Tibial nerve (tissue), 4 donors: Measurements from ENCODE around the gene NDFIP1. TPM values are rescaled to one million over a fixed set of nuclear protein-coding genes. Genes with fewer than 3 reads are reported as not detected.

Experiments used
- DNase-seq, 2 donors: peaks; one replicate each; pipeline ENCODE4 v3.0.0-alpha.2; 2019; ENCODE audit warnings: low spot score in 2 of 2
- H3K27ac ChIP-seq, 4 donors: fragments of 200-600 bp; sonication (generic) in 3 of 4; one replicate each; pipeline ENCODE4 v1.5.1; 2017 to 2019; ENCODE audit warnings: mild to moderate bottlenecking in 1 of 4
- H3K27me3 ChIP-seq, 2 donors: fragments of 200-600 bp; sonication (generic) in 1 of 2; one replicate each; pipeline versions ENCODE4 v1.5.1 to v1.6.0; 2017 to 2019
- H3K36me3 ChIP-seq, 3 donors: fragments of 200-600 bp; sonication (generic); one replicate each; pipeline ENCODE4 v1.5.1; 2018 to 2019
- H3K4me1 ChIP-seq, 4 donors: fragments of 200-600 bp; sonication (generic) in 3 of 4; one replicate each; pipeline ENCODE4 v1.5.1; 2017 to 2019
- H3K4me3 ChIP-seq, 4 donors: fragments of 200-600 bp; sonication (generic) in 3 of 4; one replicate each; pipeline ENCODE4 v1.5.1; 2017 to 2019; ENCODE audit warnings: mild to moderate bottlenecking in 1 of 4, moderate library complexity in 1 of 4
- H3K9me3 ChIP-seq, 4 donors: fragments of 200-600 bp; sonication (generic) in 3 of 4; one replicate each; pipeline ENCODE4 v1.5.1; 2017 to 2019
- EP300 ChIP-seq, 2 donors: sonication (generic); formaldehyde crosslinking; IDR thresholded peaks; one replicate each; pipeline ENCODE4 v1.6.1; 2017; ENCODE audit warnings: antibody characterized with exemption in 2 of 2, mild to moderate bottlenecking in 1 of 2
- POLR2A ChIP-seq, 2 donors: fragments of 450-650 bp; IDR thresholded peaks; one replicate each; pipeline ENCODE4 v1.6.1; 2017; ENCODE audit warnings: antibody characterized with exemption in 2 of 2, mild to moderate bottlenecking in 2 of 2, moderate library complexity in 2 of 2
- WGBS, 2 donors: methylation state at CpG; one replicate each; pipeline ENCODE4 v1.1.5; 2018; 5-methylcytosine and 5-hydroxymethylcytosine counted together
- total RNA-seq, 4 donors: library from RNA; depleted of rRNA; stranded (reverse); fragments of >200 nt; gene quantifications; one replicate each; pipeline ENCODE4 v1.1.0, GENCODE V29; 2016
- TF ChIP-seq, protein P1 (sequence below), 5 experiments: fragments of 200-600 bp in 3 of 5; fragments of 450-650 bp in 2 of 5; sonication (generic) in 3 of 5; IDR thresholded peaks; one replicate each; pipeline ENCODE4 v1.5.1; 2016 to 2019; ENCODE audit warnings: antibody characterized with exemption in 5 of 5, mild to moderate bottlenecking in 3 of 5, moderate library complexity in 2 of 5

Gene NDFIP1
- total RNA-seq, 4 donors from 2014 or later = 96.1 to 172 (median 107) TPM

GRCh38 chr5:142131394-142131793, 22.8 kb downstream of the NDFIP1 start:
- TF ChIP-seq, protein P1, sequence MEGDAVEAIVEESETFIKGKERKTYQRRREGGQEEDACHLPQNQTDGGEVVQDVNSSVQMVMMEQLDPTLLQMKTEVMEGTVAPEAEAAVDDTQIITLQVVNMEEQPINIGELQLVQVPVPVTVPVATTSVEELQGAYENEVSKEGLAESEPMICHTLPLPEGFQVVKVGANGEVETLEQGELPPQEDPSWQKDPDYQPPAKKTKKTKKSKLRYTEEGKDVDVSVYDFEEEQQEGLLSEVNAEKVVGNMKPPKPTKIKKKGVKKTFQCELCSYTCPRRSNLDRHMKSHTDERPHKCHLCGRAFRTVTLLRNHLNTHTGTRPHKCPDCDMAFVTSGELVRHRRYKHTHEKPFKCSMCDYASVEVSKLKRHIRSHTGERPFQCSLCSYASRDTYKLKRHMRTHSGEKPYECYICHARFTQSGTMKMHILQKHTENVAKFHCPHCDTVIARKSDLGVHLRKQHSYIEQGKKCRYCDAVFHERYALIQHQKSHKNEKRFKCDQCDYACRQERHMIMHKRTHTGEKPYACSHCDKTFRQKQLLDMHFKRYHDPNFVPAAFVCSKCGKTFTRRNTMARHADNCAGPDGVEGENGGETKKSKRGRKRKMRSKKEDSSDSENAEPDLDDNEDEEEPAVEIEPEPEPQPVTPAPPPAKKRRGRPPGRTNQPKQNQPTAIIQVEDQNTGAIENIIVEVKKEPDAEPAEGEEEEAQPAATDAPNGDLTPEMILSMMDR (IDR thresholded peaks at IDR 0.05) = no peak
- no peak for TF ChIP-seq POLR2A (IDR thresholded peaks at IDR 0.05)
- no peak for TF ChIP-seq EP300 (IDR thresholded peaks at IDR 0.05)
- no peak for DNase-seq
- H3K4me1 ChIP-seq = peaks cover 0 to 55% (median 0%) of the 10 kb centered on the region in 4 donors
- no peaks in the 10 kb centered on the region for H3K27me3 ChIP-seq
- 78 to 83% methylated on average over 3 of the region's 3 CpGs for WGBS, 2 donors
- peaks cover 0 to 35% (median 7%) of the 10 kb centered on the region in 3 donors for H3K36me3 ChIP-seq
- H3K4me3 ChIP-seq = no peak overlapping the region
- no peaks in the 10 kb centered on the region for H3K9me3 ChIP-seq
- H3K27ac ChIP-seq = no peak overlapping the region

- H3K27me3 ChIP-seq = no peaks in the 10 kb centered on the region
- H3K36me3 ChIP-seq = peaks cover 0 to 45% (median 7%) of the 10 kb centered on the region in 3 donors
- peaks cover 0 to 39% (median 0%) of the 10 kb centered on the region in 4 donors for H3K4me1 ChIP-seq
- no peak overlapping the region for H3K27ac ChIP-seq
- no peak overlapping the region for H3K4me3 ChIP-seq
- no peak for DNase-seq
- 92 to 96% methylated on average over 3 of the region's 3 CpGs for WGBS, 2 donors
- H3K9me3 ChIP-seq = no peaks in the 10 kb centered on the region
- TF ChIP-seq POLR2A (IDR thresholded peaks at IDR 0.05) (no peak), EP300 (IDR thresholded peaks at IDR 0.05) (no peak)
- TF ChIP-seq, protein P1 (IDR thresholded peaks at IDR 0.05) = no peak
These were observed 24.3 kb downstream of the NDFIP1 start for GRCh38 chr5:142132916-142133315.

GRCh38 chr5:142133330-142134206, 25.0 kb downstream of the NDFIP1 start:
- no peak for DNase-seq
- TF ChIP-seq EP300 (IDR thresholded peaks at IDR 0.05) (no peak), POLR2A (IDR thresholded peaks at IDR 0.05) (no peak)
- TF ChIP-seq, protein P1 (IDR thresholded peaks at IDR 0.05) = no peak
- peaks cover 0 to 33% (median 0%) of the 10 kb centered on the region in 4 donors for H3K4me1 ChIP-seq
- H3K36me3 ChIP-seq = peaks cover 0 to 51% (median 7%) of the 10 kb centered on the region in 3 donors
- H3K9me3 ChIP-seq = no peaks in the 10 kb centered on the region
- 76 to 88% methylated on average over 3 of the region's 3 CpGs for WGBS, 2 donors
- H3K27me3 ChIP-seq = no peaks in the 10 kb centered on the region
- no peak overlapping the region for H3K4me3 ChIP-seq
- no peak overlapping the region for H3K27ac ChIP-seq

GRCh38 chr5:142134331-142135010, 25.9 kb downstream of the NDFIP1 start:
- 71 to 78% methylated on average over 7 of the region's 7 CpGs for WGBS, 2 donors

More at GRCh38 chr5:142134331-142135010, 25.9 kb downstream of the NDFIP1 start:
- DNase-seq = no peak
- Histone ChIP-seq H3K27ac (no peak overlapping the region), H3K27me3 (no peaks in the 10 kb centered on the region), H3K36me3 (peaks cover 0 to 57% (median 7%) of the 10 kb centered on the region in 3 donors), H3K4me3 (no peak overlapping the region), H3K4me1 (peaks cover 0 to 24% (median 0%) of the 10 kb centered on the region in 4 donors), H3K9me3 (no peaks in the 10 kb centered on the region)
- TF ChIP-seq POLR2A (IDR thresholded peaks at IDR 0.05) = no peak
- no peak for TF ChIP-seq EP300 (IDR thresholded peaks at IDR 0.05)
- TF ChIP-seq, protein P1 (IDR thresholded peaks at IDR 0.05) = no peak
